HG02623 (cell line): ENCODE results near the gene IL1RAPL2.
"Not testable (repeated sequence)": the region's sequence is repeated elsewhere in the genome, so short reads cannot be mapped to it uniquely, and the experiment has no call there.

Experiments used
- ATAC-seq: cut with Tn5 transposase; IDR thresholded peaks from one replicate; pipeline ENCODE4 v1.9.1; 2021; ENCODE audit warnings: moderate library complexity; ENCODE audit not compliant: unreplicated experiment

IL1RAPL2 gene

GRCh38 chrX:104565791-104566680 lies at the start of gene IL1RAPL2:
IL1RAPL2 (plus strand) TSS chrX:104566199.
- no peak for ATAC-seq

GRCh38 chrX:104522386-104522785 lies 43.6 kb upstream of the IL1RAPL2 start:
- no peak for ATAC-seq

- no peak for ATAC-seq
Observed at GRCh38 chrX:104523858-104524257, 42.1 kb upstream of the IL1RAPL2 start.

GRCh38 chrX:104539081-104539480 lies 26.9 kb upstream of the IL1RAPL2 start:
- no peak for ATAC-seq

- not testable (repeated sequence) for ATAC-seq
Observed at GRCh38 chrX:104542447-104542846, 23.6 kb upstream of the IL1RAPL2 start.

GRCh38 chrX:104564335-104564734 lies 1.7 kb upstream of the IL1RAPL2 start:
- ATAC-seq = no peak

- ATAC-seq = no peak
Observed at GRCh38 chrX:104564921-104565703, 887 bp upstream of the IL1RAPL2 start.

GRCh38 chrX:104566681-104567501 lies 892 bp downstream of the IL1RAPL2 start:
- no peak for ATAC-seq

GRCh38 chrX:104567506-104567905 lies 1.5 kb downstream of the IL1RAPL2 start:
- no peak for ATAC-seq

- no peak for ATAC-seq
Observed at GRCh38 chrX:104568304-104568915, 2.4 kb downstream of the IL1RAPL2 start.

- no peak for ATAC-seq
Observed at GRCh38 chrX:104618106-104618895, 52.3 kb downstream of the IL1RAPL2 start.

- ATAC-seq = no peak
Observed at GRCh38 chrX:104621781-104622180, 55.8 kb downstream of the IL1RAPL2 start.

- ATAC-seq = no peak
Observed at GRCh38 chrX:104641176-104641575, 75.2 kb downstream of the IL1RAPL2 start.

- ATAC-seq = no peak
Observed at GRCh38 chrX:104647084-104647483, 81.1 kb downstream of the IL1RAPL2 start.

GRCh38 chrX:104659005-104659744 lies 93.2 kb downstream of the IL1RAPL2 start:
- ATAC-seq = no peak

GRCh38 chrX:104660092-104660491 lies 94.1 kb downstream of the IL1RAPL2 start:
- ATAC-seq = no peak

- ATAC-seq = no peak
Observed at GRCh38 chrX:104662694-104663093, 96.7 kb downstream of the IL1RAPL2 start.

- ATAC-seq = no peak
Observed at GRCh38 chrX:104665691-104666090, 99.7 kb downstream of the IL1RAPL2 start.

GRCh38 chrX:104668550-104668949 lies 102.6 kb downstream of the IL1RAPL2 start:
- ATAC-seq = no peak
